RKO (cell line): ENCODE measurements around the gene SPAG17.

Experiments
- DNase-seq: peaks from one replicate; pipeline ENCODE4 v3.0.0-alpha.2; 2016; ENCODE audit warnings: low spot score

SPAG17 gene

GRCh38 chr1:118160806-118161205 is 24.2 kb downstream of the SPAG17 start:
- DNase-seq, result peak; percentile 14

- no peak for DNase-seq
Observed at GRCh38 chr1:118159569-118159968, 25.5 kb downstream of the SPAG17 start.

- peak; percentile 44 for DNase-seq
Observed at GRCh38 chr1:118158924-118159323, 26.1 kb downstream of the SPAG17 start.

GRCh38 chr1:118157506-118157905 is 27.5 kb downstream of the SPAG17 start:
- no peak for DNase-seq

- no peak for DNase-seq
Observed at GRCh38 chr1:118155106-118155505, 29.9 kb downstream of the SPAG17 start.

GRCh38 chr1:118154220-118154619 is 30.8 kb downstream of the SPAG17 start:
- DNase-seq, result peak; percentile 18

- peak; percentile 59 for DNase-seq
Observed at GRCh38 chr1:118151312-118151937, 33.6 kb downstream of the SPAG17 start.

- no peak for DNase-seq
Observed at GRCh38 chr1:118149799-118150198, 35.2 kb downstream of the SPAG17 start.

GRCh38 chr1:118148034-118148433 is 37.0 kb downstream of the SPAG17 start:
- DNase-seq, result no peak

- no peak for DNase-seq
Observed at GRCh38 chr1:118147522-118147921, 37.5 kb downstream of the SPAG17 start.

GRCh38 chr1:118145721-118146120 is 39.3 kb downstream of the SPAG17 start:
- peak; percentile 2 for DNase-seq

- DNase-seq, result no peak
Observed at GRCh38 chr1:118144684-118145083, 40.3 kb downstream of the SPAG17 start.

GRCh38 chr1:118143831-118144230 is 41.2 kb downstream of the SPAG17 start:
- DNase-seq, result no peak

GRCh38 chr1:118143121-118143520 is 41.9 kb downstream of the SPAG17 start:
- DNase-seq, result no peak

GRCh38 chr1:118142546-118142945 is 42.5 kb downstream of the SPAG17 start:
- no peak for DNase-seq

- no peak for DNase-seq
Observed at GRCh38 chr1:118137900-118138299, 47.1 kb downstream of the SPAG17 start.

GRCh38 chr1:118136187-118136941 is 48.7 kb downstream of the SPAG17 start:
- DNase-seq, result peak; percentile 25

GRCh38 chr1:118132000-118132399 is 53.0 kb downstream of the SPAG17 start:
- DNase-seq, result no peak

GRCh38 chr1:118128761-118129160 is 56.3 kb downstream of the SPAG17 start:
- no peak for DNase-seq

- DNase-seq, result no peak
Observed at GRCh38 chr1:118124064-118124463, 61.0 kb downstream of the SPAG17 start.

- no peak for DNase-seq
Observed at GRCh38 chr1:118123116-118123839, 61.8 kb downstream of the SPAG17 start.

- no peak for DNase-seq
Observed at GRCh38 chr1:118122234-118123004, 62.6 kb downstream of the SPAG17 start.
